Suprapubic skin (tissue), 4 donors: ENCODE data around the gene PMEPA1.

Experiments used
- EP300 ChIP-seq: sonication (generic); formaldehyde crosslinking; IDR thresholded peaks from one replicate; pipeline ENCODE4 v1.6.1; 2017; ENCODE audit warnings: antibody characterized with exemption
- POLR2A ChIP-seq, 2 donors: fragments of 450-650 bp; IDR thresholded peaks; one replicate each; pipeline ENCODE4 v1.6.1; 2017; ENCODE audit warnings: antibody characterized with exemption in 2 of 2, mild to moderate bottlenecking in 2 of 2, moderate library complexity in 2 of 2
- POLR2AphosphoS5 ChIP-seq, 3 donors: sonication (generic); formaldehyde crosslinking; IDR thresholded peaks; one replicate each; pipeline ENCODE4 v1.6.1; 2017; ENCODE audit warnings: antibody characterized with exemption in 3 of 3
- TF ChIP-seq, protein P1 (sequence below), 2 donors: fragments of 200-600 bp in 1 of 2; fragments of 450-650 bp in 1 of 2; sonication (generic) in 1 of 2; IDR thresholded peaks; one replicate each; pipeline ENCODE4 v1.5.1; 2016 to 2019; ENCODE audit warnings: antibody characterized with exemption in 2 of 2, mild to moderate bottlenecking in 1 of 2, moderate library complexity in 1 of 2

GRCh38 chr20:57605878-57606277 lies 103.9 kb downstream of the PMEPA1 start:
- TF ChIP-seq POLR2A (IDR thresholded peaks at IDR 0.05) (no peak), EP300 (no peak), POLR2AphosphoS5 (IDR thresholded peaks at IDR 0.05) (no peak)
- TF ChIP-seq, protein P1, sequence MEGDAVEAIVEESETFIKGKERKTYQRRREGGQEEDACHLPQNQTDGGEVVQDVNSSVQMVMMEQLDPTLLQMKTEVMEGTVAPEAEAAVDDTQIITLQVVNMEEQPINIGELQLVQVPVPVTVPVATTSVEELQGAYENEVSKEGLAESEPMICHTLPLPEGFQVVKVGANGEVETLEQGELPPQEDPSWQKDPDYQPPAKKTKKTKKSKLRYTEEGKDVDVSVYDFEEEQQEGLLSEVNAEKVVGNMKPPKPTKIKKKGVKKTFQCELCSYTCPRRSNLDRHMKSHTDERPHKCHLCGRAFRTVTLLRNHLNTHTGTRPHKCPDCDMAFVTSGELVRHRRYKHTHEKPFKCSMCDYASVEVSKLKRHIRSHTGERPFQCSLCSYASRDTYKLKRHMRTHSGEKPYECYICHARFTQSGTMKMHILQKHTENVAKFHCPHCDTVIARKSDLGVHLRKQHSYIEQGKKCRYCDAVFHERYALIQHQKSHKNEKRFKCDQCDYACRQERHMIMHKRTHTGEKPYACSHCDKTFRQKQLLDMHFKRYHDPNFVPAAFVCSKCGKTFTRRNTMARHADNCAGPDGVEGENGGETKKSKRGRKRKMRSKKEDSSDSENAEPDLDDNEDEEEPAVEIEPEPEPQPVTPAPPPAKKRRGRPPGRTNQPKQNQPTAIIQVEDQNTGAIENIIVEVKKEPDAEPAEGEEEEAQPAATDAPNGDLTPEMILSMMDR (IDR thresholded peaks at IDR 0.05) = no peak
